Measurements from ENCODE around the gene NFKB2. TPM values are rescaled to one million over a fixed set of nuclear protein-coding genes. Genes with fewer than 3 reads are reported as not detected.
A peak's percentile ranks its signal among the peaks of the same experiment; 100 is the strongest.

Gene NFKB2
- polyA plus RNA-seq, 1 donor from 2014 or later, result 42.8 TPM

DNA sequence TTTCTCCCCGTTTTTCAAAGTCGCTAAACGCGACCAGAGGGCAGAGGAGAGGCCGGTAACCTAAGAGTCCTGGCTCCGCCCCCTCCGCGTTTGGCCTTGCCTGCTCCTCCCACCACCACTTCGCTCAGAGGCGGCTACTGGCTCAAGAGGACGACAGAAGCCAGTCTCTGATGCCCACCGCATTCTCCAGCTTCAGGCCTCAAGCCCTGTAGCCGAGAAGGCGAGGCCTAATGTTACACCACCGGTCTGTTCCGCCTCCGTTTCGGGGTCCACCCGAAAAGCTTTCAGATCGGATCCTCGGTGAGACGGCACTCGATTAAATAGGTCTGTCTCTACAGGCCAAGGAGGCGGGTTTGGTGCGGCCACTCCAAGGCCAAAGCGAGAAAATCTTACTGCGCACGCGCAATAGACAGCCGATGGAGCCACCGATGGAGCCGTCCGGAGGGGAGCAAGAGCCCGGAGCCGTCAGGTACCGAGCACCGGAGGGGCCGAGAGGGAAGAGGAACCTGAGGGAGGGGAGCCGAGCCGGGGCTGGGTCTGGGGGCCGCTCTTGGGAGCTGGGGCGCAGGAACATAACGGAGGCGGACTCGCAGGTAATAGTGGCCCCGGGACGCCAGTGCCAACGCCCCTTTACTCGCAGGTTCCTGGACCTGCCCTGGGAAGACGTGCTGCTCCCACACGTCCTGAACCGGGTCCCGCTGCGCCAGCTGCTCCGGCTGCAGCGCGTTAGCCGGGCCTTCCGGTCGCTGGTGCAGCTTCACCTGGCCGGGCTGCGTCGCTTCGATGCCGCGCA lies 25.4 kb downstream of the NFKB2 start, which contains the start of gene FBXL15:
TSS of gene FBXL15 (plus strand) at position 123 of the 793 bp plus-strand sequence. CDS start at position 417, 294 bp downstream.
- no peaks in the 10 kb centered on the region for H3K36me3 Mint-ChIP-seq

DNA sequence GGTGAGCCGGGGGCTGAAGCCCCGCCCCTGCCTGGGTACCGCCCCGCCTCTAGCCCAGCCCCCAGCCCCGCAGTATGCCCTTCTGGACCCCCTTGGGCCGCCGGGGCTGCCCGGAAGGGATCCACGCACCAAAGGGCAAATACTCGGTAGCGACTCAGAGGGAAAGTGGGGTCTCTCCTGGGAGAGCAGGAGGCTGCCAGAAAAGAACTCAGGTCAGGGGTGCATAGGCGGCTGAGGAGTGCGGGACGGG lies 25.9 kb downstream of the NFKB2 start:
- peak overlapping the region; percentile 88 to 95 (median 94) for H3K27ac Mint-ChIP-seq
- no peaks in the 10 kb centered on the region for H3K36me3 Mint-ChIP-seq
- H3K9me3 Mint-ChIP-seq, result no peaks in the 10 kb centered on the region
- H3K27me3 Mint-ChIP-seq, result peaks cover 21% of the 10 kb centered on the region
- peaks cover 15 to 20% (median 17%) of the 10 kb centered on the region in 3 donors for H3K4me1 Mint-ChIP-seq
- peak overlapping the region; percentile 95 to 100 (median 98) for H3K4me3 Mint-ChIP-seq

More for the DNA sequence above, 25.4 kb downstream of the NFKB2 start, which contains the start of gene FBXL15:
- no peaks in the 10 kb centered on the region for H3K9me3 Mint-ChIP-seq
- H3K4me1 Mint-ChIP-seq, result peaks cover 12 to 20% (median 17%) of the 10 kb centered on the region in 3 donors
- H3K4me3 Mint-ChIP-seq, result peak within 1 kb of the TSS; percentile 95 to 100 (median 98)
- H3K27me3 Mint-ChIP-seq, result peaks cover 22% of the 10 kb centered on the region
- peak within 1 kb of the TSS; percentile 94 to 98 (median 95) for H3K27ac Mint-ChIP-seq

DNA sequence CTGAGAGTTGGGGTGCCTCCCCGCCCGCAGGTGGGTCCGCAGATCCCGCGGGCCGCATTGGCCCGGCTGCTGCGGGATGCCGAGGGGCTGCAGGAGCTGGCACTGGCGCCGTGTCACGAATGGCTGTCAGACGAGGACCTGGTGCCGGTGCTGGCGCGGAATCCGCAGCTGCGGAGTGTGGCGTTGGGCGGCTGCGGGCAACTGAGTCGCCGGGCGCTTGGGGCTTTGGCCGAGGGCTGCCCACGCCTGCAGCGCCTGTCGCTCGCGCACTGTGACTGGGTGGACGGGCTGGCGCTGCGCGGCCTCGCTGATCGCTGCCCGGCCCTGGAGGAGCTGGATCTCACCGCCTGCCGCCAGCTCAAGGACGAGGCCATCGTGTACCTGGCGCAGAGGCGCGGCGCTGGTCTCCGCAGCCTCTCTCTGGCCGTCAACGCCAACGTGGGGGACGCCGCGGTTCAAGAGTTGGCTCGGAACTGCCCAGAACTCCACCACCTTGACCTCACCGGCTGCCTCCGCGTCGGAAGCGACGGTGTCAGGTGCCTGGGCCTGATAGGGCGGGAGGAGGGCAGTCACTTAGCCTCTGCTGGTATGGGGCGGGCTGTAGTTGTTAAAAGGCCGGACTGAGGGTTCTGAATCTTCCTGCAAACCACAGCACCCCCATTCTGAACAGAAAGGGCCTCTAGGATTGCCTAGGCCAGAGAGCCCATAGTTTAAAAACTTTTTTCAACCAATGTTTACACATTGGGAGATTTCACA lies 26.4 kb downstream of the NFKB2 start:
- Mint-ChIP-seq H3K27me3 (peaks cover 20% of the 10 kb centered on the region), H3K4me3 (peak overlapping the region; percentile 95 to 100 (median 98)), H3K4me1 (peaks cover 15 to 20% (median 18%) of the 10 kb centered on the region in 3 donors), H3K9me3 (no peaks in the 10 kb centered on the region), H3K36me3 (no peaks in the 10 kb centered on the region), H3K27ac (peak overlapping the region; percentile 57 to 95 (median 88))

DNA sequence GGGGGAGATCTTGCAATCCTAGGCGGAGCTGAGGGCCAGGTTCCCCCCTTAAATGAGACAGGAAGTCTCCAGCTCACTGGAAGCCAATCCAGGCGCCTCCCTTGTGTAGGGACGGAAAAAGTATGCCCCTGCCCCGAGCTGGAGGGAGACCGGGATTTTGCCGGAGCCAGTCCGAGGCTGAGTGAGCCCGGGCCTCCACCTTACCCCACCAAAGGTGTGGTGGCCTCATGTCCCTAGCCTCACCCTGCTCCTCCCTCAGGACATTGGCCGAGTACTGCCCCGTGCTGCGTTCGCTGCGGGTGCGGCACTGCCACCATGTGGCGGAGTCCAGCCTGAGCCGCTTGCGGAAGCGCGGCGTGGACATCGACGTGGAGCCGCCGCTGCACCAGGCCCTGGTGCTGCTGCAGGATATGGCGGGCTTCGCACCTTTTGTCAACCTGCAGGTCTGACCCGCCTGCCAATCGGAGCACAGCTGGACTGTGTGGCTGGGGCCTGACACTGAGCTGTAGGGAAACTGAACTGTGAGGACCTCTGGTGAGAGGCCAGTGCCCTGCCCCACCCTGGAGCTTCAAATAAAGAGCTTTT lies 27.1 kb downstream of the NFKB2 start:
- peak overlapping the region; percentile 87 to 100 (median 96) for H3K4me3 Mint-ChIP-seq
- peak overlapping the region; percentile 57 to 92 (median 88) for H3K27ac Mint-ChIP-seq
- no peaks in the 10 kb centered on the region for H3K36me3 Mint-ChIP-seq
- peaks cover 14% of the 10 kb centered on the region for H3K27me3 Mint-ChIP-seq
- H3K9me3 Mint-ChIP-seq, result no peaks in the 10 kb centered on the region
- H3K4me1 Mint-ChIP-seq, result peaks cover 15 to 22% (median 18%) of the 10 kb centered on the region in 3 donors

DNA sequence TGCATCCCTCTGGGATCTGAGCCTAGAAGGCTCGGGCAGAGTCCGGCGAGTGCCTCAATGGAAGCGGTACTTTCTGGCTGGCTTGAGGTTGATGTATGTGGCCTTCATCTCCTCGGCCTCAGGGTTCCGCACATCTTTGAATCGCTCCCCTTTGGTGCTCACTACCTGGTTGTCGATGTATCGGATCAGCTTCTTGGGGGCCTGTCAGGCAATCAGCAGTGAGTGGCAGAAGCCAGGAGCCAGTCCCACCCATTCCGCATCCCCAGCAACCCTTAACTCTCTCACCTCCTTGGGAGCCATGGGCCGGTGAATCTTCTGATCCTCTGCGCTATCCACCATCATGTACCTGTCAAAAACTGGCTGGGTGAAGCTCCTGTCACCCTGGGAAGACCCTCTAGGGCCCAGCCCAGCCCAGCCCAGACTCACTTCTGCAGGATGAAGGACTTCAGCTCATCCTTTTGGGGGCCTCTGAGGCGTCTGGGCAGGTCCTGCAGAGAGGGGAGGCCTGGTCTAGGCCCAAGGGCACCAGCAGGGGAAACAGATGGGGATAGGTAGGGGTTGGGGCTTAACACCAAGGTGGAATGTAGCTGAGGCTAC lies 28.0 kb downstream of the NFKB2 start:
- H3K9me3 Mint-ChIP-seq, result no peaks in the 10 kb centered on the region
- H3K4me3 Mint-ChIP-seq, result peak overlapping the region; percentile 48 to 97 (median 80)
- peaks cover 13 to 21% (median 18%) of the 10 kb centered on the region in 3 donors for H3K4me1 Mint-ChIP-seq
- H3K27me3 Mint-ChIP-seq, result peaks cover 8% of the 10 kb centered on the region
- peak overlapping the region in 1 of 3 donors; percentile 72 for H3K27ac Mint-ChIP-seq
- H3K36me3 Mint-ChIP-seq, result no peaks in the 10 kb centered on the region

DNA sequence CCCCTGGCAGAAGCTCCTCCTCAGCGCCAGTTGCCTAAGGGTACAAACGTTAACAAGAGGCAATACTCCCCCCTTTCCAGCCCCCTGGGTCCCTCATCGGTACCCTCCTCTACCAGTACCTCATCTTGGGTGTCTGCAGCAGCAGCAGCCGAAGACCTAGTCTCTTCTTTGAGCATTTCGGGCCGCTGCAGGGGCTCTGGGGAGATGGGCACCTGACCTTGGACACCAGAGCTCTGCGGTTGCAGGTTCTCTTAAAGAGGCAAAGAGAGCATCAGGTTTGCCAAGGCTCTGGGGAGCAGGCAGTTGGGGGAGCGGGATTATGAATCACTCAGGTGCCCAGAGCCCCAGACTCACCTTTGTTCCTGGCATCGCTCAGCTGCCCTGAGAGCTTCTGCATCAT lies 28.6 kb downstream of the NFKB2 start:
- no peaks in the 10 kb centered on the region for H3K36me3 Mint-ChIP-seq
- peak overlapping the region in 2 of 4 donors; percentile 57 to 68 for H3K4me3 Mint-ChIP-seq
- peaks cover 13 to 20% (median 18%) of the 10 kb centered on the region in 3 donors for H3K4me1 Mint-ChIP-seq
- H3K27me3 Mint-ChIP-seq, result peaks cover 5% of the 10 kb centered on the region
- no peaks in the 10 kb centered on the region for H3K9me3 Mint-ChIP-seq
- H3K27ac Mint-ChIP-seq, result peak overlapping the region in 1 of 3 donors; percentile 27

DNA sequence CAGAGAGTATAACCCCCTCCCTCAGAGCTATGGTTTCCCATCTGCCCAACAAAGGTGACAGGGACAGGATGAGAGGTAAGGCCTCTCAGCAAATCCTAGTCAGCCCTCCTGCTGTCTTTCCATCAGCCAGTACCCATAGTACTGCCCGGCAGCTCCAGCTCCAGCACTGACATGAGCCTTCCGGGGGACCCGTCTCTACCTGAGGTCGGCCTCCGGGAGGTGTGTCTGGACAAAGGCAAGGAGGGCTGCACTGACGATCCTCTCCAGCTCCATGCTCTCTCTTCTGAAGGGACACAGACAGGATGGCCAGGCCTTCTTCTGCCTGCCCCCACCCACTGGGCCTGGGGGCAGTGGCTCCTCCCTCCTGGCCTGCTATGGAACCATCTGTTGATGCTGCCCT lies 29.4 kb downstream of the NFKB2 start:
- Mint-ChIP-seq H3K9me3 (no peaks in the 10 kb centered on the region), H3K27me3 (peaks cover 5% of the 10 kb centered on the region), H3K4me3 (peak overlapping the region in 1 of 4 donors; percentile 57), H3K36me3 (no peaks in the 10 kb centered on the region), H3K4me1 (peaks cover 11 to 18% (median 18%) of the 10 kb centered on the region in 3 donors), H3K27ac (no peak overlapping the region)

DNA sequence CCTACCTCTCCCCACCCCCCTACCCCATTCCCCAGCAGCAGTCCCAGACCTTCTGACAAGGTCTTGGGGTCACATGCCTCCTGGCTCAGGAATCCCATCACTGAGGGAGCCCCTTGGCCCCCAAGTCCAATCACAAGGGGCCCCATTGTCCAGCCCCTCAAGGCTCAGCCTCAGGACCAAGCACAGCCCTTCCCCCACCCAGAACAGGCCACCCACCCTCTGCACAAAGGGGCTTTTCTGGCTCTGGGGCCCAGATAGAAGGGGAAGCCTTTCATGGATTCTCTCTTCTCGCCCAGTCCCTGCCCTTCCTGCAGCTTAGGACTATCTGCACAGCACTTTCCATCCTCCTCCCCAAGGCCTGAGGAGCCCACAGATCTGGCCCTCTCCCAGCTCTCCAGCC lies 29.9 kb downstream of the NFKB2 start:
- H3K27me3 Mint-ChIP-seq, result peaks cover 5% of the 10 kb centered on the region
- H3K9me3 Mint-ChIP-seq, result no peaks in the 10 kb centered on the region
- H3K4me1 Mint-ChIP-seq, result peaks cover 9 to 15% (median 13%) of the 10 kb centered on the region in 3 donors
- peak overlapping the region in 1 of 4 donors; percentile 56 for H3K4me3 Mint-ChIP-seq
- no peak overlapping the region for H3K27ac Mint-ChIP-seq
- H3K36me3 Mint-ChIP-seq, result no peaks in the 10 kb centered on the region

DNA sequence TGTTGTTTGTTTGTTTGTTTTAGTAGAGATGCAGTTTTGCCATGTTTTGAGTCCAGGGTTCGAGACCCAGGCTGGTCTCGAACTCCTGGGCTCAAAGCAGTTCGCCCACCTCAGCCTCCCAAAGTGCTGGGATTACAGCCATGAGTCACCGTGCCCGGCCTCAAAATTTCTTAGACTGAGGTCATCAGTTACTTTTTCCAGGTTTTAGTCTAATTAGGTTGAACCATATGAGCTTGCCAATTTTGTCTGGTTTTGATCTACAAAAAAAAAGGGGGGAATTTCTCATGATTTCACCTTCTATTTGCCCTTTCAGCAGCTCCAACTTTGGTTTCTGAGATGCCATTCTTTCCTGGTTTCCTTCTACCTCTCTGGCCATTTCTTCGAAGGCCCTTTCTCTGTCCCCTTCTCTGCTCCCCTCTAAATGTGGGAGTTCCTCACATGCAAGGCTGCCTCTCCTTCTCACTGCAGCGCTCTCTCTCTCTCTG lies 31.3 kb downstream of the NFKB2 start:
- Mint-ChIP-seq H3K27ac (peak overlapping the region in 1 of 3 donors; percentile 66), H3K27me3 (no peaks in the 10 kb centered on the region), H3K4me3 (peak overlapping the region in 2 of 4 donors; percentile 35 to 48), H3K9me3 (no peaks in the 10 kb centered on the region), H3K36me3 (no peaks in the 10 kb centered on the region), H3K4me1 (peaks cover 8 to 13% (median 8%) of the 10 kb centered on the region in 3 donors)

DNA sequence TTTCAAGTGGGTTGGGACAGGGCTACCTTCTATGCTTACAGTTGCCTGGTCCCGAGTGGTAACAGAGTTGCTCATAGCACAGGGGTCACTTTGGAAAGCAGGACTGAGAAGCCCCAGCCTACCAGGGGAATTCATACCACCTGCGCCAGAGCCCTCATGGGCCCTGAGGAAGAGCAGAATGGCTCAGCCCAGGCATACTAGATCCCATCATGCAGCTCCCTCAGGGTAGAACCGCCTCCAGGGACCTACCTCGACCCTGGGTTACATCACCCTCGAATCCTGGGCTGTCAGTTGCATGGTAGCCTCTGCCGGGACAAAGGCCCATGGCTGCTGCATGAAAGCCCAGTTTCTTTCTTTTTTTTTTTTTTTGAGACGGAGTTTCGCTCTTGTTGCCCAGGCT lies 34.0 kb downstream of the NFKB2 start:
- Mint-ChIP-seq H3K4me3 (peak overlapping the region in 1 of 4 donors; percentile 50), H3K4me1 (peaks cover 13 to 14% (median 14%) of the 10 kb centered on the region in 3 donors), H3K27ac (no peak overlapping the region), H3K36me3 (no peaks in the 10 kb centered on the region), H3K9me3 (no peaks in the 10 kb centered on the region), H3K27me3 (no peaks in the 10 kb centered on the region)

DNA sequence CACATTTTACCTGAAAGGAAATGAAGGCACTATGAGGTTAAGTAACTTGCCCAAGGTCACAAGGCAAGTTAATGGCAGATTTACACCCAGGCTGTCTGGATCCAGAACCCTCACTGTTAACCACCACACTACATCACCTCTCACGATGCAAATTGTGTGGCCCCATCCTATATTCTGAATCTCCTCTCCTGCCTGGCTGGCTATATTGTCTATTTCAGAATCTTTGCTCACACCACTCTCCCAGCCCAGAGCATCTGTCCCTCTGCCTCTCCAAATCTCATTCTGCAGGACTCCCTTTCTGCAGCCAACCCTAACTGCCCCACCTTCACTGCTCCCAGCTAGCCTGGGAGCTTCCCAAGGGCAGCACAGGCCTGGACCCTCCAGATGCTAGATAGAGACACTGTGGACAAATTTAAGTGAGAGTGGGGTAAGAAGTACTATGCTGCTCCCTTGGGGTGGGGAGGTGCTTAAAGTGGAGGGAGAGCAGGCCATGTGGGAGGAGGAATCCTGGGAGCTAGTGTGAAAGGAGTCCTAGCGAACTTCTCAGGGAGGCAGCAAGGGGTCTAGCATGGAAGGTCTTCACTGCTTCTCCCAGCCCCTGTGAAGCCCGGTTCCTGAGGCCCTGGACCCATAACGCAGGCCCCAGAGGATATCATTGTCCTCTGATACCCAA lies 36.1 kb downstream of the NFKB2 start:
- Mint-ChIP-seq H3K4me1 (peaks cover 6 to 19% (median 14%) of the 10 kb centered on the region in 3 donors), H3K27me3 (peaks cover 2% of the 10 kb centered on the region), H3K36me3 (no peaks in the 10 kb centered on the region), H3K27ac (peak overlapping the region in 2 of 3 donors; percentile 69 to 86), H3K4me3 (peak overlapping the region; percentile 93 to 98 (median 96)), H3K9me3 (no peaks in the 10 kb centered on the region)

DNA sequence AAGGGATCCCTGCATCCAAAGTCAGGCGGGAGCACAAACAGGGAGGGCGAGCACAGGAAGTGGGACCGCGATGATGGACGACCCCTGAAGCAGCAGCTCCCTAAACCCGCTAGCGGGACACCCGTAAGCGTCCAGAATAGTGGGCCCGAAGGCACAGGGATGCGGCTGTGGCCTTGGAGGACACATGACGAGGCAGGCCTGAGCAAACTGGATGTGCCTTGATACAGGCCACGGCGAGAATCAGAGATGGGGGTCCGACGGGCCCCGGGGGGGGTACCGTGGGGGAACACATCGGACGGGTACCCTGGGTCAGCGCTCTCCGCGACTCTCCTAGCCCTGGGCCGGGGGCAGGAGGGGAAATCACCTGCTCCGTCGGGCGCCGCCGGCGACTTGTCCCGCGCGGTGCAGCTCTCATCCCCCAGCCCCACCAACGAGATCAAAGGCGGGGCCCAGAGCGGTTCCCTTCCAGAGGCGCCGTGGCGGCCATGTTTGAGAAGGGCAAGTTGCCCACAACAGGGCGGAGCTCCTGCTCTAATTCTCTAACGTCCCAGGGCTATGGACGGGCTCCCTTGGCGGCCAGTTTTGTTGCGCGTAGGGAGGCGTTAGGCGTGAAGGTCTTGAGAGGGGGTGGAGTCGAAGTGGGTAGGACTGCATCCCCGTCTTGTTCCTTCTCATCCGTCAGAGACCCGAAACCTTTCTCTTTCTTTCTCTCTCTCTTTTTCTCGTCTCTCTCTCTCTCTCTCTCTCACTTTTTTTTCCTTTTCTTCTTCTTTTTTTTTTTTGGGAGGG lies 36.9 kb downstream of the NFKB2 start, which contains the start of gene CUEDC2:
TSS of gene CUEDC2 (minus strand) at position 413 of the 789 bp plus-strand sequence. CDS start 7,386 bp downstream, outside the sequence.
- Mint-ChIP-seq H3K9me3 (no peaks in the 10 kb centered on the region), H3K27me3 (peaks cover 2% of the 10 kb centered on the region), H3K4me3 (peak within 1 kb of the TSS; percentile 93 to 98 (median 96)), H3K4me1 (peaks cover 6 to 18% (median 14%) of the 10 kb centered on the region in 3 donors), H3K27ac (peak within 1 kb of the TSS; percentile 69 to 93 (median 86)), H3K36me3 (no peaks in the 10 kb centered on the region)

DNA sequence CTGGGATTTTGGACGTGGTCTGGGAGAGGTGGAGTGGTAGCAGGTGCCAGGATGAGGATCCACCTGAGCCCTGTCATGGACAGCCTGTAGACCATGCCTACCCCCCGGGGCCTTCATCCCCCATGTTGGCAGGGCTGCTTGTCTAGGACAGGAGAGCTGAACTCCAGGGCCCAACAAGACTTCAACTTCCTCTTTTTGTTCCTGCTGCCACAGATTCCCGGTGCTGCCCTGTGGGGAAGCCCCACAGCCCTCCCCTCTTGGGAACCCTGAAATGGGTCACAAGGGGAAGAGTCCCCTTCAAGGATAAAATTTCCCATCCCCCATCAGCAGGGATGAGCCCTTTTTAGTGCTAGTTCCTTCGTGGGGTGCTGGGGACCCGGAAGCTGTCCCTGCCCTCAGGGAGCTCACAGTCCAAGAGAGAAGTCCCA lies 38.1 kb downstream of the NFKB2 start:
- H3K4me1 Mint-ChIP-seq, result peaks cover 6 to 18% (median 14%) of the 10 kb centered on the region in 3 donors
- H3K27me3 Mint-ChIP-seq, result peaks cover 2% of the 10 kb centered on the region
- peak overlapping the region; percentile 65 to 98 (median 94) for H3K4me3 Mint-ChIP-seq
- peak overlapping the region in 2 of 3 donors; percentile 35 to 86 for H3K27ac Mint-ChIP-seq
- no peaks in the 10 kb centered on the region for H3K9me3 Mint-ChIP-seq
- H3K36me3 Mint-ChIP-seq, result no peaks in the 10 kb centered on the region
